Germinal center (tissue), 1 donor: Measurements from ENCODE around the gene DAND5.
"Not testable (repeated sequence)": the region's sequence is repeated elsewhere in the genome, so short reads cannot be mapped to it uniquely, and the experiment has no call there.

Experiments used
- DNase-seq: peaks from one replicate; pipeline ENCODE4 v3.0.0; 2012; ENCODE audit warnings: mixed read lengths, low spot score

Gene DAND5

GRCh38 chr19:12946092-12946721, 23.2 kb upstream of the DAND5 start:
- DNase-seq = peak; percentile 51

- DNase-seq = no peak
Observed at GRCh38 chr19:12946731-12947496, 22.5 kb upstream of the DAND5 start.

GRCh38 chr19:12947702-12948611, 21.4 kb upstream of the DAND5 start:
- no peak for DNase-seq

GRCh38 chr19:12948612-12949362, 20.6 kb upstream of the DAND5 start:
- no peak for DNase-seq

GRCh38 chr19:12949363-12950283, 19.8 kb upstream of the DAND5 start:
- no peak for DNase-seq

GRCh38 chr19:12952050-12952449, 17.3 kb upstream of the DAND5 start:
- DNase-seq = not testable (repeated sequence)

GRCh38 chr19:12952488-12953137, 16.8 kb upstream of the DAND5 start:
- no peak for DNase-seq

- DNase-seq = no peak
Observed at GRCh38 chr19:12953138-12953798, 16.1 kb upstream of the DAND5 start.

- DNase-seq = no peak
Observed at GRCh38 chr19:12953799-12954611, 15.4 kb upstream of the DAND5 start.

- no peak for DNase-seq
Observed at GRCh38 chr19:12954612-12954962, 14.8 kb upstream of the DAND5 start.

- not testable (repeated sequence) for DNase-seq
Observed at GRCh38 chr19:12955575-12955974, 13.8 kb upstream of the DAND5 start.

- DNase-seq = no peak
Observed at GRCh38 chr19:12955996-12956395, 13.4 kb upstream of the DAND5 start.

- peak; percentile 74 for DNase-seq
Observed at GRCh38 chr19:12956446-12957388, 12.7 kb upstream of the DAND5 start, which contains the start of gene GADD45GIP1. Gene GADD45GIP1 (minus strand): TSS chr19:12957223. CDS start chr19:12957212, 11 bp downstream.

- DNase-seq = not testable (repeated sequence)
Observed at GRCh38 chr19:12957389-12957952, 11.9 kb upstream of the DAND5 start.

GRCh38 chr19:12959481-12959880, 9.9 kb upstream of the DAND5 start:
- DNase-seq = no peak

- DNase-seq = peak; percentile 81
Observed at GRCh38 chr19:12965017-12965811, 4.2 kb upstream of the DAND5 start.

GRCh38 chr19:12965812-12966135, 3.6 kb upstream of the DAND5 start:
- DNase-seq = no peak
